ENCODE data around the gene CFAP74. TPM values are rescaled to one million over a fixed set of nuclear protein-coding genes. Genes with fewer than 3 reads are reported as not detected.
A peak's percentile ranks its signal among the peaks of the same experiment; 100 is the strongest.

Gene CFAP74
- total and polyA plus RNA-seq, 2 of the 13 experiments (the other 11 are each of a cell fraction or from before 2014, with no cell fraction given), result 0.27 to 0.62 TPM

DNA sequence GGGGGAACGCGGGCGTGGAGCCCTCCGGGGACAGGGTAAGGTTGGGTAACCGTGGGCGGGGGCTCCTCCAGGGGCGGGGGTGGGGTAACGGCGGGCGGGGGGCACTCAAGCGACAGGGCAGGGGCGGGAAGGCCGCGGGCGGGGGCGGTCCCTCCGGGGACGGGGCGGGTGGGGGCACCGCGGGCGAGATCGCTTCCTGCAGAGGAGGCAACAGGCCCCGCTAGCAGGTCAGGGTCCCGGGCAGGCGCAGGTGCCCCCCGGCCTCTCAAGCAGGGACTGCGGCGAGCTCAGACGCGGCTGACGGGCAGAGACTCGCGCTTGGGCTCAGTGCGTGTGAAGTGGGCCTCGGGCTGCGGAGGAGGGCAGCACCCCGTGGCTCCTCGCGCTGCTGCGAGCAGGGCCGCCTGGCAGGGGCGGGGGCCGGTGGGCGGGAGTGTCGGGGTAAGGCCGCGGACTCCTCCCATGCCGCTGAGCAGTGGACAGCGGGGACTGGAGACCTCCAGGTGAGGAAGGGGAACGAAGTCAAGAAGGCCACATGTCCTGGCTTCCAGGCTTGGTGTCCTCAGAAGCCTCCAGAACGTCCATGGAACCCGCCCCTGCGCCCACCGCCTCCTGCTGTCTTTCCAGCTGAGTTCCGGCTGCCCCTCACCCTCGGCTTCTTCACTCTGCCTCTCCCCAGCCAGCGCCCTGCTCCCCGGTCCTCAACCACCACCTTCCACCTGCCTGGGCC lies 112.1 kb downstream of the CFAP74 start (continued):
- TF ChIP-seq GRHL1 (CRISPR knock-in tag; conservative IDR thresholded peaks at IDR 0.05) (no peak), ZNF333 (CRISPR knock-in tag; IDR thresholded peaks at IDR 0.05; ENCODE audit: borderline replicate concordance) (peak; percentile 86; the same call in 1 of the 2 replicates), ZNF136 (CRISPR knock-in tag; IDR thresholded peaks at IDR 0.05; ENCODE audit: low read depth) (no peak), SP140L (CRISPR knock-in tag; IDR thresholded peaks at IDR 0.05; ENCODE audit: borderline replicate concordance) (no peak), EP300 (IDR thresholded peaks at IDR 0.05; ENCODE audit: low read depth in 2 of 2, low read length in 2 of 2) (no peak), EP300 (CRISPR knock-in tag; IDR thresholded peaks at IDR 0.05; ENCODE audit: borderline replicate concordance) (no peak), ZSCAN21 (CRISPR knock-in tag; IDR thresholded peaks at IDR 0.05; ENCODE audit: borderline replicate concordance) (peak; percentile 62), E2F1 (CRISPR knock-in tag; IDR thresholded peaks at IDR 0.05) (no peak), ZNF260 (CRISPR knock-in tag; IDR thresholded peaks at IDR 0.05; ENCODE audit: borderline replicate concordance, low read depth) (no peak), FOXP1 (IDR thresholded peaks at IDR 0.05) (no peak), FOXP1 (CRISPR knock-in tag; IDR thresholded peaks at IDR 0.05) (no peak), ZSCAN31 (CRISPR knock-in tag; IDR thresholded peaks at IDR 0.05; ENCODE audit: low read depth) (peak; percentile 15; the same call in 1 of the 2 replicates), SIN3B (IDR thresholded peaks at IDR 0.05; ENCODE audit: low read length) (no peak), HNF4G (IDR thresholded peaks at IDR 0.05; ENCODE audit: borderline replicate concordance, low read depth, low read length) (no peak), HNF4G (CRISPR knock-in tag; IDR thresholded peaks at IDR 0.05; ENCODE audit: borderline replicate concordance, low read depth) (no peak; the same call in 1 of the 2 replicates), ZNF746 (CRISPR knock-in tag; IDR thresholded peaks at IDR 0.05) (no peak; the same call in 1 of the 2 replicates), ZBTB7A (CRISPR knock-in tag; IDR thresholded peaks at IDR 0.05) (peak; percentile 68), ZBTB43 (CRISPR knock-in tag; conservative IDR thresholded peaks at IDR 0.05) (no peak), ZNF230 (CRISPR knock-in tag; IDR thresholded peaks at IDR 0.05) (no peak)
- TF ChIP-seq, protein P1, sequence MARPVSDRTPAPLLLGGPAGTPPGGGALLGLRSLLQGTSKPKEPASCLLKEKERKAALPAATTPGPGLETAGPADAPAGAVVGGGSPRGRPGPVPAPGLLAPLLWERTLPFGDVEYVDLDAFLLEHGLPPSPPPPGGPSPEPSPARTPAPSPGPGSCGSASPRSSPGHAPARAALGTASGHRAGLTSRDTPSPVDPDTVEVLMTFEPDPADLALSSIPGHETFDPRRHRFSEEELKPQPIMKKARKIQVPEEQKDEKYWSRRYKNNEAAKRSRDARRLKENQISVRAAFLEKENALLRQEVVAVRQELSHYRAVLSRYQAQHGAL (CRISPR knock-in tag; IDR thresholded peaks at IDR 0.05; ENCODE audit: not compliant biosample characterization), result no peak
- TF ChIP-seq, protein P2, sequence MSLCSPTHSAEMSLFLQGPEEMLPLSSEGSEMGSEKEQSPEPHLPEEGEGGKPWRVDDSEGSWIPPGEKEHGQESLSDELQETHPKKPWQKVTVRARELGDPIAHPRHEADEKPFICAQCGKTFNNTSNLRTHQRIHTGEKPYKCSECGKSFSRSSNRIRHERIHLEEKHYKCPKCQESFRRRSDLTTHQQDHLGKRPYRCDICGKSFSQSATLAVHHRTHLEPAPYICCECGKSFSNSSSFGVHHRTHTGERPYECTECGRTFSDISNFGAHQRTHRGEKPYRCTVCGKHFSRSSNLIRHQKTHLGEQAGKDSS (CRISPR knock-in tag; IDR thresholded peaks at IDR 0.05; ENCODE audit: borderline replicate concordance, low read depth), result peak; percentile 37; the same call in 1 of the 2 replicates
- TF ChIP-seq, protein P3, sequence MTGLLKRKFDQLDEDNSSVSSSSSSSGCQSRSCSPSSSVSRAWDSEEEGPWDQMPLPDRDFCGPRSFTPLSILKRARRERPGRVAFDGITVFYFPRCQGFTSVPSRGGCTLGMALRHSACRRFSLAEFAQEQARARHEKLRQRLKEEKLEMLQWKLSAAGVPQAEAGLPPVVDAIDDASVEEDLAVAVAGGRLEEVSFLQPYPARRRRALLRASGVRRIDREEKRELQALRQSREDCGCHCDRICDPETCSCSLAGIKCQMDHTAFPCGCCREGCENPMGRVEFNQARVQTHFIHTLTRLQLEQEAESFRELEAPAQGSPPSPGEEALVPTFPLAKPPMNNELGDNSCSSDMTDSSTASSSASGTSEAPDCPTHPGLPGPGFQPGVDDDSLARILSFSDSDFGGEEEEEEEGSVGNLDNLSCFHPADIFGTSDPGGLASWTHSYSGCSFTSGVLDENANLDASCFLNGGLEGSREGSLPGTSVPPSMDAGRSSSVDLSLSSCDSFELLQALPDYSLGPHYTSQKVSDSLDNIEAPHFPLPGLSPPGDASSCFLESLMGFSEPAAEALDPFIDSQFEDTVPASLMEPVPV (CRISPR knock-in tag; IDR thresholded peaks at IDR 0.05), result peak; percentile 28; the same call in 1 of the 2 replicates

Measured in HepG2 (cell line).